Nucleus accumbens (tissue), 56 donors: ENCODE measurements around the gene NRL.
"Not testable (repeated sequence)": the region's sequence is repeated elsewhere in the genome, so short reads cannot be mapped to it uniquely, and the experiment has no call there.

ENCODE experiments used
- DNase-seq, 56 donors: peaks; one replicate each; lab custom pipeline; 2025; lab: John Stamatoyannopoulos, UW

Gene NRL

DNA sequence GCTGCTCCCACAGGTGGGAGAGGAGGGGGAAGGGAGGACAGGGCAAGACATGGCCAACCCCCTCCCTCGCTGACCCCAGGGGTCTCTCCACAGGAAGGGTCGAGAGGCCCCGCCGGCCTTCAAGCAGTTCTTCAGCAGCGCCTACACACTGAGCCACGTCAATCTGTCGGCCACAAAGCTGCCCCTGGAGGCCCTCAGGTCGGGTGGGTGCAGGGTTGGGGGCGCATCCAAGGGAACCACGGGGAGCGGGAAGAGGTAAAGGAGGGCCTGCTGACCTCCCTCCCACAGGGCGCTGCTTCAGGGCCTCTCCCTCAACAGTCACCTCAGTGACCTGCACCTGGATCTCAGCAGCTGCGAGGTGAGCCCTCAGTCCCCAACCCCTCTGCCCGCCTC, 56.9 kb downstream of the NRL start:
- no peak for DNase-seq

DNA sequence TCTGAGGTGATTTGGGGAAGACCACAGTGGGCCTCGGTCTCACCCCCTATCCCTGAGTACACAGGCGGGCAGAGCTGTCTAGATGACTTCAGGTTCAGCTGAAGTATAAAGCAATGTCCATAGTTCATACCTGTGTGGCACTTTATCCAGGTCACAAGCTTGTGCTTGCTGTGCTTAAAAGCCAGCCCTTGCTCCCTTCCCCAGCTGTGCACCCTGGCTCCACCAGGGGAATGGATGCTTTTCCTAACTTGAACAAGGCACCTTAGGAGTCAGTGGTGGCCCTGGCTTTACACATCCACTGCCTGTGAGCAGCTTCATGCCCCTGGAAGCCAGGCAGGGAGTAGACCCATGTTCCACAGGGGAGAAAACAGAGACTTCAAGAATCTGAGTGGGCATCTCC, 57.5 kb downstream of the NRL start:
- DNase-seq: no peak

DNA sequence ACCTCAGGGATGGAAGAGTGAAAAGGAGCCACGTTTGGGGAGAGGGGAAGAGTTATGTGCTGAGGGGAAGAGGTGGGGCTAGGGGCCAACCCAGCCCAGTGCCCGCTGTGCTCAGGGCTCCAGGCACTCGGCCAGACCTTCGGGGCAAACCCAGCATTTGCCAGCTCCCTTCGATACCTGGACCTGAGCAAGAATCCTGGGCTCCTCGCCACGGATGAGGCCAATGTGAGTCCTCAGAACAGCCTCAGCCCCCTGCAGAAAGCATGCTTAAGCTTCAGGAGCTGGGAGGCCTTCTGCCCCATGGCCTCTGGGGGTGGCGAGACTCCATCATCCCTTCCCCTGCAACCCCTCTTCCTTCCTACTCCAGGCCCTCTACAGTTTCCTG, 58.0 kb downstream of the NRL start:
- DNase-seq: no peak

DNA sequence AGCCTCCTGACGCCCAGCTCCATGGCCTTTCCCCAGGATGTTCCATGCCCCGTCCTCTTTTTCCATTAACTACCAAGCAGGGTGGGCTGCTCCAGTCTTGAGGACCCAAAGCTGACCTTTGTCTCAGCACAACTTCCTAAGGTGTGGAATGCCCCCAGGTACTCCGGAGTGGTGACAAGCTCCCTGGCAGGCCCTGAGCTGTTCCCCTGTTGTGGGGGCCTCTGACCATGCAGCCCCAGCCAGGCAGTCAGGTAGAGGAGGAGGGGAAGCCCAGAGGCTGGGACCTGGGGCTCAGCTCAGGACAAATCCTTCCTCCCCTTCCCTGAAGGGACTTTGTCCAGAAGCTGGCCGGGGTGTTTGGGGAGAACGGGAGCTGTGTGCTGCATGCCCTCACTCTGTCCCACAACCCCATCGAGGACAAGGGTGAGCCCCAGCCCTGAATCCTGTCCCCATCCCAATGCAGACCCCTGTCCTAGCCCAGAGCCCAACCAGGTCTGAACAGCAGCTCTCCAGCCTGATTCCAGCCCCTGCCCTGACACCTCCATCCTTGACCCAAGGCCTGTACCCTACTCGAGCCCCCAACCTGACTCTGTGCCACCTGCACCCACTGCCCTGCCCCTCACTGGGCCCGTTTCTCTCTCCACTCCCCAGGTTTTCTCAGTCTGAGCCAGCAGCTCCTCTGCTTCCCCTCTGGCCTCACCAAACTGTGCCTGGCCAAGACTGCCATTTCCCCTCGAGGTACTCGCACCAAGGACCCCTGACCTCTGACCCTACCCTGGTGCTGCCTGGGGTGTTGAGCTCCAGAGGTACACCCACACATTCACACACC, 58.6 kb downstream of the NRL start:
- no peak for DNase-seq

DNA sequence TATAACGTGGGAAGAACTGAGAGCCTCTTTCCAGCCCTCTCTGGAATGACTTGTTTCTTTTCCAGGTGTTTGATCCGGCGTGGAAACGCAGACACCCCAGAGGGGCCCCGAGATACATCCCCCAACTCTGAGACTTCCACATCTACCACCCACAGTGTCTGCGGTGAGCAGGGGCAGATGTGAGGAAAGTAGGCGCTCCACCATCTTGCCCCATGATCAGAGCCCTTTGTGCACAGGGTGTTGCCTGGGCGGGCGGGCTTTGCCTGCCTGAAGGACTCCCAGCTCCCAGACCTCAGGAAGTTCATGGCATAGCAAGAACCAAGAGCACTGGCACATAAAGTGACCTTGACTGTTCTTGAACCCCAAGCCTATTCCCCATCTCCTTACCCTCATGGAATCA, 60.1 kb downstream of the NRL start:
- no peak for DNase-seq

DNA sequence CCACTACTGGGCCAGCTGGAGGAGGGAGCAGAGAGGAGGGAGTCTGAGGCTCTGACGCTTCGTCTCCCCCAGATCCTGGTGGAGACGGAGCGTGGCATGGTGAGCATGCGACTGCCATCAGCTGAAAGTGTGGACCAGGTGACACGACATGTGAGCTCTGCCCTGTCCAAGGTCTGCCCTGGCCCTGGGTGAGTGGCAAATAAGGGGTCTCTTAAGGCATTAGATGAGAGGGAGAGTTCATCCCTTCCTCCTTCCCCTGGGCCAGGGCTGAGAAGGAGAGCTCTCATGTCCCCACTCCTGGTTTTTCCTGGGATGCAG, 60.5 kb downstream of the NRL start:
- no peak for DNase-seq

DNA sequence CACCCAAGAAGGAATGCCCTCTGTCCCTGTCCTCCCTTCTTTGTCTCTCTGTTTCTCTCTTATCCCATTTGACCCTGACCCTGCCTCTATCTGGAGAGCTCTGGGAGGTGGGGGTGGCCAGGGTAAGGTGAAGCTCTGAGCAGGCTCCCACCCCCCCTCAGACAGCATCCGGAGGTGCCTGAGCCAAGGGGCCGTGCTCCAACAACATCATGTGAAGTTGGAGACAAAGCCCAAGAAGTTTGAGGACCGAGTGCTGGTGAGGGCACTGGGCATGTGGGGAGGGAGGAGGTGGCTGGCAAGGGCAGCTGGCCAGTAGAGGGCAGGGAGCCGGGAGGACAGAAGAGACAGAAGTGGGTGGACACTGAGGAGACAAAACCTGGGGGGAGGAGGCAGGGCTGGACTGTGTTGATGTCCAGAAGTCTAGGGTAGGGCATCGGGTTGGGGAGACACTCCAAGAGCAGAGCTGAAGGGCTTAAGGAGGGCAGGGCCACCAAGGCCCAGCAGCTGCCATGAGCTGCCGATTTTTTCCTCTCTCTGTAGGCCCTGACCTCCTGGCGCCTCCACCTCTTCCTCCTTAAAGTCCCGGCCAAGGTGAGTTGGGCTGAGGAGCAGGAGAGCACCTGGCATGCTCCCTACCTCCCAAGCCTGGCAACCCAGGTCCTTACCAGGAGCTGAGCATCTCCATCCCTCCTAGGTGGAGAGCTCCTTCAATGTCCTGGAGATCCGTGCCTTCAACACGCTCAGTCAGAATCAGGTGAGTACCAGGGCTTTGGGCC, 61.0 kb downstream of the NRL start:
- DNase-seq: peak in 2 of 56 donors; percentile 20 to 31

DNA sequence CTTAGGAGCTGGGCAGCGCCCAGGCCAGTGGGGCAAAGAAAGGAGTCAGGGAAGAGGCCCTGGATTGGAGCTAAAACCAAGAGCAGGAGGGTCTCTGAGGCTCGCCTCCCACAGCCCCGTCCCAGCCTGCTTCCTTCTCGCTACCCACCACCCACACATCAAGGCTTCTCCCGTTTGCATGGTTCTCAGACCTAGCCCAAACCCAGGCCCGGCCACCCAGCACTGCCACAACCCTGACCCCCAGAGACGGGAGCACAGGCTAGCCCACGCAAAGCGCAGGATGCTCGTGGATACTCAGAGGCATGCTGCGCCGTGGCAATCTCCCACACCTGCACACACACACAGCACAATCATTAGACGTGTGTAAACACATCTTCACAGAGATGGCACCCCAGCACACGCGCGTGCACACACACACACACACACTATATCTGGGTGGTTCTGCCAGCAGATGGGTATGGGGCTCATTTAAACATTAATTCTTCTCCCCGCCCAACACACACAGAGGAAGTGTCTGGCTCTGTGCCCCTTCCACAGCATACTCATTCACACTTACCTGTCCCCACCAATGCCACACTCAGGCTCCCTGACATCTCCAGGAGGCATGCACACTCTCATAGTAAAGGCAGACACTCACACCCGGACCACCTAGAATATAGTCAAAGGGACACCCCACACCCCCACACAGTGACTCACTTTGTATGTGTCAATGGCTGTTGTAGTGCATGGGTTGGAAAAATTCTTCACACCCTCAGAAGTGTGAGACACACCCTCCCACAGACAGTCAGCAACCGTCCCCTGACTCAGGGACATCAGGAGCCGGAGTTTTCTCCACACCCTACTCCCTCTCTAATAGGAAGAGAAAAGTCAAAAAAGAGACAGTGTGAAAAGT, 61.8 kb downstream of the NRL start:
- DNase-seq: no peak

DNA sequence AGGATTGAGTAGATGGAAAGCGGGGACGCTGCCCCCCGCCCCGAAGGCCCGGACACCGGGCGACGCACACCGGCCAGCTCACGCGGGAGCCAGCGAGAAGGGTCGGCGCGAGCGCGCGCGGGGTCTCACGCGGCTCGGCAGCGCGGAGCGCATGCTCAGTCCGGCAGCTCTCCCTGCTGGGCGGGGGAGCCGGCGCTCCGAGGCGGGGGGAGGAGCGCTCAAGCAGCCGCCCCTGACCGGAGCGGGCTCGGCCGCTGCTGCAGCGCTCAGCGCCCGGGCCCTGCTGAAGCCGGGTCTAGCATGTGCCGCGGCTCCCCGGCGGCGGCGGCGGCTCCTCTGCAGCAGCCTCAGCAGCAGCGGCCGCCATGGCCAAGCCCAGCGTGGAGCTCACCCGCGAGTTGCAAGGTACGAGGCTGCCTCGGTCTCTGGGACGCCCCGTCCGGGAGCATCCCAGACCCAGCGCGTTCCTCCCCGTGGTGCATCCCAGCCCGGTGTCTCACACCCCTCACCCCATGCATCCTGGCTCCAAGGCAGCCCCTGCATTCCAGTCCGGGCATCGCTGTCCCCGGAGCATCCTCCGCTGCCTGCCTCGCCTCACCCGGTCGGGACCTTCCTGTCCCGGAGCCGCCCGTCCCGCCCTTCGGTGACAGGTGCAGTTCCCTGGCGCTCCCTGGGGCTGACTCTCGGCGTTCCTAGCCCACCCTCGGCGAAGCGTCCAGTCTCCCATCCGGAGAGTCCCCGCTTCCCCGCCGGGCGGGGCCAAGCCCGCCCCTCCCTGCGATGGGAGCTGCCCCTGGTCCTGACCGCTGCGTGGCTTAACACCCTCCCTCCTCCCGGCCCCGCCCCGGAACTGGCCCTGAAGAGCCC, 62.7 kb downstream of the NRL start, which contains the start of gene CARMIL3:
CARMIL3 (plus strand) TSS at position 221 of the 867 bp plus-strand sequence; CDS start at position 366, 145 bp downstream.
- DNase-seq: peak in 51 of 56 donors; percentile 22 to 86 (median 66)

DNA sequence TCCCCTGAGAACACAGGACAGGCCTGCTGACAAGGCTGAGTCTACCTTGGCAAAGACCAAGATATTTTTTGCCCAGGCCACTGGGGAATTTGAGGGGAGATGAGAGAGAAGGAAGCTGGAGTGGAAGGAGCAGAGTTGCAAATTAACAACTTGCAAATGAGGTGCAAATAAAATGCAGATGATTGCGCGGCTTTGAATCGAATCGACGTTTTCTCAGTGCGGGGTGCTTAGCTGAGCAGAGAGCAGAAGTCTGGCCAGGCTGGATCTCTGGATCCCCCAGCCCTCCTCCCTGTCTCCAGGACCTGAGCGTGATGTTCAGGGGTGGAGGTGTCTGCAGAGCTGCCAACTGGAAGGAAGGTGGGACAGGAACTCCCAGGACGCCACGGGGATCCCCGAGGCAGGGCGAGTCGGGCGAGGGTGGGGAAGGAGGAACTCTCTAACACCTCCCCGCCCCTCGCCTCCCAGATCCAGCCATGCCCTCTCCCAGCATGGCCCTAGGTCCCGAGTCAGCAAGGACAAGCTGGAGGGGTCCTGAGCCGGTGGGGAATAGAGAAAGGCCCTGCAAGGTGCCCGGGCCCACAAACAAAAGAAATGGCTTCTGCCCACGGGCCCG, 63.5 kb downstream of the NRL start:
- DNase-seq: peak in 26 of 56 donors; percentile 42 to 77 (median 61)

DNA sequence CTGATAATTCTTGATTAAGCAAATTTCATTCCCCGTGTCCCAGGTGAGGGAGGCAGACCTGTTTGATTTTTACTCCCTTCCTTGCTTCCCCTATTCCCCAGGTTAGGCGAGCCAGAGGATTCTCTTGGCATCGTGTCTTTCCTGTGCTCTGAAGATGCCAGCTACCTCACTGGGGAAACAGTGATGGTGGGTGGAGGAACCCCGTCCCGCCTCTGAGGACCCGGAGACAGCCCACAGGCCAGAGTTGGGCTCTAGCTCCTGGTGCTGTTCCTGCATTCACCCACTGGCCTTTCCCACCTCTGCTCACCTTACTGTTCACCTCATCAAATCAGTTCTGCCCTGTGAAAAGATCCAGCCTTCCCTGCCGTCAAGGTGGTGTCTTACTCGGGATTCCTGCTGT, 64.0 kb downstream of the NRL start:
- not testable (repeated sequence) for DNase-seq

DNA sequence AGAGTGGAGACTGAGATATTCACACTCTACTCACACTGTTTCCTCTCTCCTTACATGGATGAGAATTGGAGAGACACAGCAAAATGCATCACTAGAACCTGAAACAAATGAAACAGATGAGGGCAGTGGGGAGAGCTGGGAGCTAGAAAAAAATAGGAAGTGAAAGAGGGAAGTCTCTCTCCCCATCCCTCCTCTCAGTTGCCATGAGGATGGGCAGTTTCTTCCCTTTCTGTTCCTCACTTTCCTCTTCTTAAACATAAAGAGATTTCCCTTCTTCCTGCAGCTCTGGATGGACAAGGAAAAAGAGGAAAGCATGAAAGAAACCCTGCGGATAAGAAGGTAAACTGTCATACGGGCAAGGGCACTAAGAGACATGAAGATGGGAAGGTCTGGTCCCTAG, 65.7 kb downstream of the NRL start:
- not testable (repeated sequence) for DNase-seq

DNA sequence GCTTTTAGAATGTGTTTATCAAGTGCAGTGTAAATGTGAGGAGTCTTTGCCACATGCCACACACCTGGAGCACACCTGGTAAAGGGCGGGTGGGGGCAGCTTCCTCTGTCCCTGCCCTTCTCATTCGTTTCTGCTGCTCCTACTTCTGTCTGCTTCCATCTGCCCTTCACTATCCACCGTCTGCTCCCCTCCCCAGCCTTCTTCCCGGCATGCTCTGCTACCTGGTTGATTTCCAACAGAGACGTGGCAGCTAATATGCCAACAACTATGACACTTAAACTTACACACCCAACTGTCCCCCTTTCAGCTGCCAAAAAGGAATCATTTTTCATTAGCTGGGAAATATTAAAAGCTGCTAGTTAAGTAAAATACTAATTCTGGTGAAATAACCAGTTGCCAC, 72.0 kb downstream of the NRL start:
- no peak for DNase-seq

DNA sequence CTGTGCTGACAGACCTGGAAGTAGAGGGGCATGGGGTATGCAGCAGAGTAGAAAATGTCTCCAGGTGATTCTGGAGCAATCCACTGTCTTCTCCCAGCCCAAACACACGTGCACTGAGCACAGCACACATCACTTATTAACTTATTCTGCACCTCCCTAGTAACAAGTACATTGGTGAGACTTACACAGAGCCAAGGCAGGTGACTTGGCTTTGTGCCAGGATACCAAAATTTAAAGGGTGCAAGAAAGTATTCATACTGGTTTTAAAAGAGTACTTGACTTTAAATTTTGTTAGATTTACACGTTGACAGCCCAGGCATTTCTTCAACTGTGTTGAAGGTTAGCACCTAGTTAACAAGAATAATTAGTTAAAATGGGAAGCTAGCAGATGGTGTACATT, 74.1 kb downstream of the NRL start:
- no peak for DNase-seq

DNA sequence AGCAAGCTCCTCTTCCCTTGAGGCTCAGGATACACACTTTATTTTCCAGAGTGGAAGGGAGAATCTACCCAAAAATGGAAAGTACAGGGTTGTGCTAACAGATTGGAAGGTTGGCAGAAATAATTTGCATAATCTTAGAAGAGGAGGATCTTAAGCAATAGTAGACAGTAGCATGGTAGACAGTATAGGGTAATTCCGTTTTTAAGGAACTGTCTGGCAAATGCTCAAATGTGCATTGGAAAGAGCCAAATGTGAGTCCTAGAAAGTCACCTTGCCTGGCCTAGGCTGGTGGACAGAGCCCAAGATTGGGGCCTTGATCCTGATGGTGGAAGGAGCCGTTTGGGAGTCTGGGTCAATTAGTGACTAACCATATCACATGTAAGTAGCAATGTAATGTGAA, 76.1 kb downstream of the NRL start:
- no peak for DNase-seq

DNA sequence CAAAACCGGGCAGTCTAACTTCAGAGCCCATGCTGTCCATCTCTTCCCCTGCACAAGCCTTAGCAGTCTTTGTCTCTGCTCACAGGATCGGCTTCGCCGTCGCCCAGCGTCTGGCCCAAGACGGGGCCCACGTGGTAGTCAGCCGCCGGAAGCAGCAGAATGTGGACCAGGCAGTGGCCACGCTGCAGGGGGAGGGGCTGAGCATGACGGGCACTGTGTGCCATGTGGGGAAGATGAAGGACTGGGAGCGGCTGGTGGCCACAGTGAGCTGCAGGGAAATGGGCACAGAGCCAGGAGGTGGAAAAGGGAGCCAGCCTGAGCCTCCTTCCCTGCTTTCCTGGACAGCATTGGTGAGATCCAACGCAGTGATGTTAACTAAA, 77.1 kb downstream of the NRL start:
- peak in 2 of 56 donors; percentile 14 to 17 for DNase-seq

DNA sequence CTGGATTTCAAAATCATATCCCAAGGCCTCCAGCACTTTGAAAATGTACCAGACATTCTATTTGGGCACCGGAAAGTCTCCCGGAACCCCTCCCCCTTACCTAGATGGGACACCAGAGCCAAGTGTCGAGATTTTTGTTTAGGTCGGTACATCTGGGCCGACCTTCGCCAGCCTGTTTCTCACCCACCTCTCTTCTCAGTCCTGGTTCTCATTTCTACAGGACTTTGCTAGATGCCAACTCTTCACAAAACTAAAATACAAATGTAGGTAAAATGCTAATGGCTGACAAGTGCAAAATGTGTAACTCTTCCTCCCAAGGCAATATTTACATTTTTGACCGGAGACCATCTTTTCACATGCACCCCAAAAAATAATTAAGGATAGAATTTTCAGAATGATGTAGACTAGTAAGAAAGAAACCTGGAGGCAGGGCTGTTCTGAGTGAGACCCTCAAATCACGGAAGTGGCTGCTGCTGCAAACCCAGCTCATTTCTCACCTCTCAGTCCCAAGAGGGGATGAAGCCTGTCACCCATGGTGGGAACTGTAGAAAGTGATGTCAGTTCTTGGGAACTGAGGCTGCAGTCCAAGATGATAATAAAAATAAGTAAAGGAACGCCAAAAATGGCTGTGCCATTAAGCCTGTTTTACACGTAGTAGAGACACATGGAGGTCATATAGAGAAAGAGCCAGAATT, 77.6 kb downstream of the NRL start:
- not testable (repeated sequence) for DNase-seq

DNA sequence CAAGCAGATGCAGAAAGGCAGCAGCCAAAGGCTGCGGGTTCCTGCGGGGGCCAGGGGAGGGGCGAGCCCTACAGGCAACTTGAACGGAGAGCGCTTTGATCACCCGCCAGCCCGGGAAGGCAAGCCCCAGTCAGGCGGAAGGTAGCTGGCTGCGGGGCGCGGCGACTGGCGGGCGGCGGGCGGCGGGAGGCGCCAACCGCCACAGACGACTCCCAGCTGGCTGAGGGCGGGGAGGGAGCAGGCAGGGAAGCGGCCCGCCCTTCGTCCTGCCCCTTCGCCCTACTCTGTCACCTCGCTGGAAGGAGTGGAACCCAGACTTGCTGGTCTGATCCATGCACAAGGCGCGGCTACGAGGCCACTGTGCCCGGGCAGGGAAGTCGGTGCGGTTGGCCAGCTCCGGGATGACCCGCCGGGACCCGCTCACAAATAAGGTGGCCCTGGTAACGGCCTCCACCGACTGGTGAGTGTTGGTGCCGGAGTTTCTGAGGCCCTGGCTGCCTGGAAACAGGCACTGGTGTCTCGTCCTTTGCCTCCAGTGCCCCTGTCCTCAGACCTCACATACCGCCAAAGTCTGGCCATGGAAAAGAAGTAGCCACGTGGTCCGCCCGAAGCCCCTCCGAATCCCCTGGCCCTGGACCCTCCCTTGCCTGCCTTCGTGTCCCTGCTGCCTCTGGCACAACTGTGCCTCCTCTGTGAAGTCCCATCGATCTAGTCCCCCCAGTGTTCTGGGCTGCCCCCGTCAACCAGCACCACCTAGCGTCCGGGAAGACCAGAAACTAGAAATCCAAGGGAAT, 78.4 kb downstream of the NRL start:
- DNase-seq: peak in 51 of 56 donors; percentile 29 to 87 (median 73)
